DND-41 (cell line): ENCODE measurements around the gene ZNF136.

ENCODE experiments used
- CTCF ChIP-seq: IDR thresholded peaks from 2 replicates; pipeline ENCODE4 v1.5.1; 2012; ENCODE audit warnings: borderline replicate concordance, low read length, moderate library complexity, mild to moderate bottlenecking; ENCODE audit not compliant: poor library complexity, severe bottlenecking; ENCODE audit errors: extremely low read depth
- EZH2 ChIP-seq: IDR thresholded peaks from 3 replicates; pipeline ENCODE4 v1.6.1; 2012; ENCODE audit warnings: borderline replicate concordance, low read depth, mild to moderate bottlenecking, moderate library complexity, low read length, inconsistent platforms; ENCODE audit not compliant: severe bottlenecking

GRCh38 chr19:12159773-12160414, 3.0 kb upstream of the ZNF136 start:
- TF ChIP-seq CTCF (no peak), EZH2 (no peak)
